H1 (cell line): ENCODE data around the gene SV2C.

Source experiments
- EP300 ChIP-seq, 2 experiments: IDR thresholded peaks; 1 replicate in 1 of 2; 2 replicates in 1 of 2; pipeline ENCODE4 v1.6.1; 2011 to 2012; ENCODE audit warnings: low read depth in 2 of 2, low read length in 2 of 2, mild to moderate bottlenecking in 2 of 2, borderline replicate concordance in 1 of 2, inconsistent platforms in 1 of 2, moderate library complexity in 1 of 2
- EZH2 ChIP-seq: fragments of 200-600 bp; sonication (generic); IDR thresholded peaks from 2 replicates; pipeline ENCODE4 v1.7.1; 2012; ENCODE audit warnings: low read depth, mild to moderate bottlenecking, moderate library complexity, low read length, inconsistent platforms; ENCODE audit not compliant: severe bottlenecking
- HDAC2 ChIP-seq, 2 experiments: fragments of 300-600 bp in 1 of 2; sonication (generic) in 1 of 2; IDR thresholded peaks; 2 replicates each; pipeline ENCODE4 v1.6.1; 2011 to 2012; ENCODE audit warnings: low read depth in 2 of 2, low read length in 2 of 2, mild to moderate bottlenecking in 2 of 2, moderate library complexity in 2 of 2, borderline replicate concordance in 1 of 2, inconsistent platforms in 1 of 2
- POLR2A ChIP-seq, 2 experiments: IDR thresholded peaks; 1 replicate in 1 of 2; 2 replicates in 1 of 2; pipeline ENCODE4 v1.6.1; 2011; ENCODE audit warnings: low read depth in 2 of 2, low read length in 2 of 2, mild to moderate bottlenecking in 2 of 2; ENCODE audit errors: control extremely low read depth in 1 of 2
- POLR2AphosphoS5 ChIP-seq: IDR thresholded peaks from 2 replicates; pipeline ENCODE4 v1.6.1; 2011; ENCODE audit warnings: low read depth, low read length
- SIN3A ChIP-seq, 2 experiments: IDR thresholded peaks in 1 of 2; conservative IDR thresholded peaks in 1 of 2; 2 replicates each; pipeline ENCODE4 v1.6.1; 2011 to 2012; ENCODE audit warnings: low read length in 2 of 2, improper control_type of control experiment in 1 of 2, low read depth in 1 of 2, mild to moderate bottlenecking in 1 of 2
- SIX5 ChIP-seq: IDR thresholded peaks from 2 replicates; pipeline ENCODE4 v1.6.1; 2011; ENCODE audit warnings: mild to moderate bottlenecking, low read depth, low read length
- SRF ChIP-seq: IDR thresholded peaks from 2 replicates; pipeline ENCODE4 v1.6.1; 2011; ENCODE audit warnings: mild to moderate bottlenecking, low read depth, low read length, moderate library complexity
- TAF1 ChIP-seq: IDR thresholded peaks from 2 replicates; pipeline ENCODE4 v1.6.1; 2011; ENCODE audit warnings: mild to moderate bottlenecking, low read depth, low read length
- TF ChIP-seq, protein P1 (sequence below), 3 experiments: IDR thresholded peaks; 1 replicate in 2 of 3; 2 replicates in 1 of 3; pipeline versions ENCODE4 v1.5.1 to v1.6.1; 2011; ENCODE audit warnings: low read length in 3 of 3, mild to moderate bottlenecking in 3 of 3, inconsistent platforms in 2 of 3, low read depth in 1 of 3, moderate library complexity in 1 of 3; ENCODE audit not compliant: insufficient read depth in 1 of 3; ENCODE audit errors: control extremely low read depth in 1 of 3
- TF ChIP-seq, protein P2 (sequence below): IDR thresholded peaks from 2 replicates; pipeline ENCODE4 v1.6.1; 2012; ENCODE audit warnings: low read length, inconsistent platforms

DNA sequence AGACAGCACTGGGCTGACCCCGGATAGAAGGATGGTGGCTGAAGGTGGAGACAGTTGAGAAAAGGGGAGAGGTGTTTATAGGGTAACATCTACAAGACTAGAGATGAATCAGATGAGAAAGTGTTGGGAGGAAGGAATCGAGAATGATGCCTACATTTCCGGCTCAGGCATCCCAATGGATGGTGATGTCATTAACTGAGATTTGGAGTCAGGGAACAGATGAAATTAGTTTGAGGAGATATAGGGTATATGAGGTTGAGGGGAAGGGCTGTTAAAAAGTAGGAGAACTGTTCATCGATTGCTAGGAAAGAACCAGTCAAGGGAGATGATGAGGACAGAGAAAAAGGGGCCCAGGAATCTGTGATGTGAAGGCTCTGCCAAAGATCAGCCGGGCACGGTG lies 295.2 kb downstream of the SV2C start:
- TF ChIP-seq, protein P1, sequence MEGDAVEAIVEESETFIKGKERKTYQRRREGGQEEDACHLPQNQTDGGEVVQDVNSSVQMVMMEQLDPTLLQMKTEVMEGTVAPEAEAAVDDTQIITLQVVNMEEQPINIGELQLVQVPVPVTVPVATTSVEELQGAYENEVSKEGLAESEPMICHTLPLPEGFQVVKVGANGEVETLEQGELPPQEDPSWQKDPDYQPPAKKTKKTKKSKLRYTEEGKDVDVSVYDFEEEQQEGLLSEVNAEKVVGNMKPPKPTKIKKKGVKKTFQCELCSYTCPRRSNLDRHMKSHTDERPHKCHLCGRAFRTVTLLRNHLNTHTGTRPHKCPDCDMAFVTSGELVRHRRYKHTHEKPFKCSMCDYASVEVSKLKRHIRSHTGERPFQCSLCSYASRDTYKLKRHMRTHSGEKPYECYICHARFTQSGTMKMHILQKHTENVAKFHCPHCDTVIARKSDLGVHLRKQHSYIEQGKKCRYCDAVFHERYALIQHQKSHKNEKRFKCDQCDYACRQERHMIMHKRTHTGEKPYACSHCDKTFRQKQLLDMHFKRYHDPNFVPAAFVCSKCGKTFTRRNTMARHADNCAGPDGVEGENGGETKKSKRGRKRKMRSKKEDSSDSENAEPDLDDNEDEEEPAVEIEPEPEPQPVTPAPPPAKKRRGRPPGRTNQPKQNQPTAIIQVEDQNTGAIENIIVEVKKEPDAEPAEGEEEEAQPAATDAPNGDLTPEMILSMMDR (IDR thresholded peaks at IDR 0.05; ENCODE audit: control extremely low read depth in 1 of 3, insufficient read depth in 1 of 3, low read depth in 1 of 3, low read length in 3 of 3), result no peak
- TF ChIP-seq, protein P2, sequence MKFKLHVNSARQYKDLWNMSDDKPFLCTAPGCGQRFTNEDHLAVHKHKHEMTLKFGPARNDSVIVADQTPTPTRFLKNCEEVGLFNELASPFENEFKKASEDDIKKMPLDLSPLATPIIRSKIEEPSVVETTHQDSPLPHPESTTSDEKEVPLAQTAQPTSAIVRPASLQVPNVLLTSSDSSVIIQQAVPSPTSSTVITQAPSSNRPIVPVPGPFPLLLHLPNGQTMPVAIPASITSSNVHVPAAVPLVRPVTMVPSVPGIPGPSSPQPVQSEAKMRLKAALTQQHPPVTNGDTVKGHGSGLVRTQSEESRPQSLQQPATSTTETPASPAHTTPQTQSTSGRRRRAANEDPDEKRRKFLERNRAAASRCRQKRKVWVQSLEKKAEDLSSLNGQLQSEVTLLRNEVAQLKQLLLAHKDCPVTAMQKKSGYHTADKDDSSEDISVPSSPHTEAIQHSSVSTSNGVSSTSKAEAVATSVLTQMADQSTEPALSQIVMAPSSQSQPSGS, result no peak
- TF ChIP-seq EP300 (IDR thresholded peaks at IDR 0.05; ENCODE audit: borderline replicate concordance in 1 of 2, low read depth in 2 of 2, low read length in 2 of 2) (no peak), SIN3A (conservative IDR thresholded peaks at IDR 0.05 in 1 of 2, IDR thresholded peaks at IDR 0.05 in 1 of 2; ENCODE audit: low read depth in 1 of 2, low read length in 2 of 2) (no peak), SIX5 (no peak), POLR2AphosphoS5 (no peak), TAF1 (no peak), HDAC2 (IDR thresholded peaks at IDR 0.05; ENCODE audit: borderline replicate concordance in 1 of 2, low read depth in 2 of 2, low read length in 2 of 2) (no peak), EZH2 (no peak), POLR2A (IDR thresholded peaks at IDR 0.05; ENCODE audit: control extremely low read depth in 1 of 2, low read depth in 2 of 2, low read length in 2 of 2) (no peak), SRF (no peak)
